CD4-positive, CD25-positive, alpha-beta regulatory T cell (primary cell): ENCODE data around the gene SHOC2. TPM values are rescaled to one million over a fixed set of nuclear protein-coding genes. Genes with fewer than 3 reads are reported as not detected.

Experiments
- ATAC-seq, 2 donors: fragments of 150-1000 bp; cut with Tn5 transposase; one replicate each; pipeline ENCODE4 v1.10.0; 2021; ENCODE audit warnings: low read depth in 2 of 2, moderate number of reproducible peaks in 2 of 2, moderate library complexity in 1 of 2
- DNase-seq, 3 donors: peaks; one replicate each; pipeline versions ENCODE4 v3.0.0 to v3.0.0-alpha.2; 2012 to 2022; ENCODE audit warnings: mixed read lengths in 1 of 3
- H3K27ac ChIP-seq: one replicate; pipeline ENCODE4 v1.7.0; 2013; ENCODE audit warnings: mild to moderate bottlenecking, low read length; ENCODE audit not compliant: insufficient read depth, poor library complexity, severe bottlenecking
- H3K27me3 ChIP-seq: one replicate; pipeline ENCODE4 v1.7.0; 2013; ENCODE audit warnings: low read length; ENCODE audit not compliant: control insufficient read depth, insufficient read depth
- H3K36me3 ChIP-seq: one replicate; pipeline ENCODE4 v1.7.0; 2013; ENCODE audit warnings: mild to moderate bottlenecking, low read length, moderate library complexity; ENCODE audit not compliant: control insufficient read depth, insufficient read depth
- H3K4me1 ChIP-seq: 2 replicates; pipeline ENCODE4 v1.7.0; 2013; ENCODE audit warnings: mild to moderate bottlenecking, low read length; ENCODE audit not compliant: insufficient read depth, control insufficient read depth, poor library complexity, severe bottlenecking
- H3K4me3 ChIP-seq: one replicate; pipeline ENCODE4 v1.7.0; 2013; ENCODE audit warnings: low read depth, mild to moderate bottlenecking, low read length, moderate library complexity
- H3K9me3 ChIP-seq, 2 experiments: 1 replicate in 1 of 2; 2 replicates in 1 of 2; pipeline ENCODE4 v1.7.0; 2013; ENCODE audit warnings: low read length in 2 of 2, mild to moderate bottlenecking in 1 of 2, moderate library complexity in 1 of 2; ENCODE audit not compliant: control insufficient read depth in 2 of 2
- H3K27ac Mint-ChIP-seq, 3 donors: one replicate each; pipeline ENCODE4 v1.8.0; 2020 to 2022; ENCODE audit warnings: mild to moderate bottlenecking in 3 of 3, mixed read lengths in 3 of 3, moderate library complexity in 2 of 3
- H3K27me3 Mint-ChIP-seq: one replicate; pipeline ENCODE4 v1.8.0; 2022; ENCODE audit warnings: mild to moderate bottlenecking, mixed read lengths
- H3K36me3 Mint-ChIP-seq: one replicate; pipeline ENCODE4 v1.8.0; 2020; ENCODE audit warnings: mixed read lengths
- H3K4me1 Mint-ChIP-seq, 4 donors: one replicate each; pipeline ENCODE4 v1.8.0; 2020 to 2022; ENCODE audit warnings: mixed read lengths in 4 of 4, mild to moderate bottlenecking in 1 of 4
- H3K4me3 Mint-ChIP-seq, 4 donors: one replicate each; pipeline ENCODE4 v1.8.0; 2020 to 2022; ENCODE audit warnings: mild to moderate bottlenecking in 4 of 4, mixed read lengths in 4 of 4, moderate library complexity in 3 of 4
- H3K9me3 Mint-ChIP-seq, 7 donors: one replicate each; pipeline ENCODE4 v1.8.0; 2020 to 2022; ENCODE audit warnings: mixed read lengths in 7 of 7, mild to moderate bottlenecking in 3 of 7, moderate library complexity in 2 of 7
- polyA plus RNA-seq, 4 donors: library from polyadenylated mRNA; unstranded; fragments of 300-500 nt; fragmentation: Illumina TruSeq; gene quantifications; one replicate each; pipeline ENCODE4 v1.2.3, GENCODE V29; 2021
- total RNA-seq: library from RNA; stranded (reverse); gene quantifications from one replicate; pipeline ENCODE4 v1.2.3, GENCODE V29; 2022

Gene SHOC2
- total and polyA plus RNA-seq, 5 donors from 2014 or later: 62.1 to 91.3 (median 64.6) TPM

- ATAC-seq (no peak), DNase-seq (no peak)
- Mint-ChIP-seq H3K4me1 (peaks cover 0 to 2% (median under 1%) of the 10 kb centered on the region in 4 donors), H3K4me3 (no peak overlapping the region), H3K36me3 (peaks cover 17% of the 10 kb centered on the region), H3K9me3 (peaks cover 3 to 39% (median 10%) of the 10 kb centered on the region in 7 donors), H3K27ac (no peak overlapping the region), H3K27me3 (no peaks in the 10 kb centered on the region)
- no peak overlapping the region for H3K4me3 ChIP-seq
- H3K27ac ChIP-seq: no peak overlapping the region
- H3K36me3 ChIP-seq: no peaks in the 10 kb centered on the region
- no peaks in the 10 kb centered on the region for H3K27me3 ChIP-seq
- peaks cover 20 to 21% of the 10 kb centered on the region in 2 experiments for H3K9me3 ChIP-seq
- H3K4me1 ChIP-seq: no peaks in the 10 kb centered on the region
Observed at GRCh38 chr10:111035542-111035941, 116.1 kb downstream of the SHOC2 start.

- Mint-ChIP-seq H3K4me1 (no peaks in the 10 kb centered on the region), H3K36me3 (peaks cover 14% of the 10 kb centered on the region), H3K9me3 (peaks cover 4 to 50% (median 12%) of the 10 kb centered on the region in 7 donors), H3K27ac (no peak overlapping the region), H3K27me3 (peaks cover 4% of the 10 kb centered on the region), H3K4me3 (no peak overlapping the region)
- ATAC-seq (no peak), DNase-seq (no peak)
- Histone ChIP-seq H3K27me3 (no peaks in the 10 kb centered on the region), H3K4me1 (no peaks in the 10 kb centered on the region), H3K9me3 (peaks cover 25 to 26% of the 10 kb centered on the region in 2 experiments), H3K27ac (no peak overlapping the region), H3K4me3 (no peak overlapping the region), H3K36me3 (no peaks in the 10 kb centered on the region)
Observed at GRCh38 chr10:111037858-111038257, 118.5 kb downstream of the SHOC2 start.

GRCh38 chr10:111039522-111039921 is 120.1 kb downstream of the SHOC2 start:
- Histone ChIP-seq H3K36me3 (no peaks in the 10 kb centered on the region), H3K9me3 (peaks cover 23 to 26% of the 10 kb centered on the region in 2 experiments), H3K27me3 (no peaks in the 10 kb centered on the region), H3K27ac (no peak overlapping the region), H3K4me1 (no peaks in the 10 kb centered on the region), H3K4me3 (no peak overlapping the region)
- Mint-ChIP-seq H3K4me3 (no peak overlapping the region), H3K36me3 (peaks cover 8% of the 10 kb centered on the region), H3K27ac (peak overlapping the region in 1 of 3 donors; percentile 54), H3K9me3 (peaks cover 4 to 40% (median 12%) of the 10 kb centered on the region in 7 donors), H3K27me3 (peaks cover 8% of the 10 kb centered on the region), H3K4me1 (no peaks in the 10 kb centered on the region)
- ATAC-seq: no peak
- DNase-seq: no peak

- ATAC-seq (no peak), DNase-seq (no peak)
- H3K4me3 ChIP-seq: no peak overlapping the region
- H3K4me1 ChIP-seq: no peaks in the 10 kb centered on the region
- Mint-ChIP-seq H3K4me3 (no peak overlapping the region), H3K9me3 (peaks cover 0 to 24% (median 8%) of the 10 kb centered on the region in 7 donors), H3K36me3 (no peaks in the 10 kb centered on the region), H3K27ac (no peak overlapping the region), H3K4me1 (no peaks in the 10 kb centered on the region), H3K27me3 (peaks cover 27% of the 10 kb centered on the region)
- H3K36me3 ChIP-seq: no peaks in the 10 kb centered on the region
- peaks cover 9% of the 10 kb centered on the region for H3K27me3 ChIP-seq
- H3K27ac ChIP-seq: no peak overlapping the region
- H3K9me3 ChIP-seq: no peaks in the 10 kb centered on the region
Observed at GRCh38 chr10:111057006-111057405, 137.6 kb downstream of the SHOC2 start.

Other genes with a start within 250 kb of the SHOC2 start
- gene PDCD4, start 47.7 kb upstream of the SHOC2 start, total RNA-seq: 213 TPM
- 100 to 1,000 TPM; 167 to 224 (median 195) TPM for gene PDCD4, start 47.7 kb upstream of the SHOC2 start, polyA plus RNA-seq
- 42.3 TPM for gene BBIP1, start 424 bp upstream of the SHOC2 start, total RNA-seq
- 10 to 100 TPM; 34.1 to 39.8 (median 36.8) TPM for gene BBIP1, start 424 bp upstream of the SHOC2 start, polyA plus RNA-seq
- 0.22 TPM for gene ADRA2A, start 157.4 kb downstream of the SHOC2 start, total RNA-seq
- gene ADRA2A, start 157.4 kb downstream of the SHOC2 start, polyA plus RNA-seq: not detected